ENCODE data around the gene KIFAP3. TPM values are rescaled to one million over a fixed set of nuclear protein-coding genes. Genes with fewer than 3 reads are reported as not detected.
"Not testable (repeated sequence)": the region's sequence is repeated elsewhere in the genome, so short reads cannot be mapped to it uniquely, and the experiment has no call there.

KIFAP3 gene
- total RNA-seq, 2 donors from 2014 or later = 17.1 to 37.3 TPM

GRCh38 chr1:170096806-170097340, 22.4 kb upstream of the KIFAP3 start:
- no peaks in the 10 kb centered on the region for H3K36me3 ChIP-seq
- DNase-seq (ENCODE audit: low spot score) = no peak
- no peak for TF ChIP-seq POLR2A (IDR thresholded peaks at IDR 0.05)
- no peak for TF ChIP-seq CTCF (IDR thresholded peaks at IDR 0.05)
- TF ChIP-seq POLR2AphosphoS5 (IDR thresholded peaks at IDR 0.05) = no peak
- no peak overlapping the region for H3K27ac ChIP-seq
- no peaks in the 10 kb centered on the region for H3K4me1 ChIP-seq (replicated peaks)
- WGBS = 26% methylated on average over 4 of the region's 4 CpGs
- no peaks in the 10 kb centered on the region for H3K27me3 ChIP-seq (replicated peaks; ENCODE audit: insufficient read depth)
- intact Hi-C loops (cut with DNase I) = no loop called here
- no peak overlapping the region for H3K4me3 ChIP-seq
- no peaks in the 10 kb centered on the region for H3K9me3 ChIP-seq

GRCh38 chr1:170095976-170096748, 21.7 kb upstream of the KIFAP3 start:
- intact Hi-C loops (cut with DNase I) = no loop called here
- Histone ChIP-seq H3K27me3 (replicated peaks; ENCODE audit: insufficient read depth) (no peaks in the 10 kb centered on the region), H3K9me3 (no peaks in the 10 kb centered on the region), H3K36me3 (no peaks in the 10 kb centered on the region), H3K4me1 (replicated peaks) (no peaks in the 10 kb centered on the region), H3K4me3 (no peak overlapping the region), H3K27ac (no peak overlapping the region)
- no peak for DNase-seq (ENCODE audit: low spot score)
- TF ChIP-seq POLR2A (IDR thresholded peaks at IDR 0.05) (no peak), POLR2AphosphoS5 (IDR thresholded peaks at IDR 0.05) (no peak), CTCF (IDR thresholded peaks at IDR 0.05) (no peak)

- H3K9me3 ChIP-seq; intact Hi-C loops (cut with DNase I); DNase-seq (ENCODE audit: low spot score); H3K27ac ChIP-seq; H3K36me3 ChIP-seq; H3K4me1 ChIP-seq (replicated peaks); H3K4me3 ChIP-seq; H3K27me3 ChIP-seq (replicated peaks; ENCODE audit: insufficient read depth): not testable (repeated sequence)
- WGBS = 81% methylated on average over 29 of the region's 31 CpGs
Observed at GRCh38 chr1:170094697-170095616, 20.5 kb upstream of the KIFAP3 start.

GRCh38 chr1:170086399-170087032, 12.0 kb upstream of the KIFAP3 start:
- WGBS = 81% methylated on average over 2 of the region's 2 CpGs
- H3K4me3 ChIP-seq = no peak overlapping the region
- no peaks in the 10 kb centered on the region for H3K4me1 ChIP-seq (replicated peaks)
- no peak for TF ChIP-seq CTCF (IDR thresholded peaks at IDR 0.05)
- no peak for TF ChIP-seq POLR2AphosphoS5 (IDR thresholded peaks at IDR 0.05)
- TF ChIP-seq POLR2A (IDR thresholded peaks at IDR 0.05) = no peak
- no peaks in the 10 kb centered on the region for H3K36me3 ChIP-seq
- H3K27ac ChIP-seq = no peak overlapping the region
- intact Hi-C loops (cut with DNase I) = no loop called here
- DNase-seq (ENCODE audit: low spot score) = no peak
- H3K27me3 ChIP-seq (replicated peaks; ENCODE audit: insufficient read depth) = no peaks in the 10 kb centered on the region
- H3K9me3 ChIP-seq = no peaks in the 10 kb centered on the region

GRCh38 chr1:170085091-170085490, 10.6 kb upstream of the KIFAP3 start:
- TF ChIP-seq POLR2AphosphoS5 (IDR thresholded peaks at IDR 0.05) = no peak
- no peak for TF ChIP-seq CTCF (IDR thresholded peaks at IDR 0.05)
- no peak for TF ChIP-seq POLR2A (IDR thresholded peaks at IDR 0.05)
- intact Hi-C loops (cut with DNase I) = no loop called here
- WGBS = 75% methylated on average over 2 of the region's 2 CpGs
- Histone ChIP-seq H3K9me3 (no peaks in the 10 kb centered on the region), H3K27me3 (replicated peaks; ENCODE audit: insufficient read depth) (no peaks in the 10 kb centered on the region), H3K36me3 (no peaks in the 10 kb centered on the region), H3K4me3 (no peak overlapping the region), H3K27ac (no peak overlapping the region), H3K4me1 (replicated peaks) (no peaks in the 10 kb centered on the region)
- DNase-seq (ENCODE audit: low spot score) = no peak

All from prostate gland (tissue), 2 donors.